Measurements from ENCODE around the gene ELMO1. TPM values are rescaled to one million over a fixed set of nuclear protein-coding genes. Genes with fewer than 3 reads are reported as not detected.

ELMO1 gene
- total RNA-seq, 1 donor from 2014 or later: 60.1 TPM

- intact Hi-C loops (cut with DNase I): no loop called here
- no peak for ATAC-seq
These were observed 441.0 kb downstream of the ELMO1 start for GRCh38 chr7:37007691-37008090.

DNA sequence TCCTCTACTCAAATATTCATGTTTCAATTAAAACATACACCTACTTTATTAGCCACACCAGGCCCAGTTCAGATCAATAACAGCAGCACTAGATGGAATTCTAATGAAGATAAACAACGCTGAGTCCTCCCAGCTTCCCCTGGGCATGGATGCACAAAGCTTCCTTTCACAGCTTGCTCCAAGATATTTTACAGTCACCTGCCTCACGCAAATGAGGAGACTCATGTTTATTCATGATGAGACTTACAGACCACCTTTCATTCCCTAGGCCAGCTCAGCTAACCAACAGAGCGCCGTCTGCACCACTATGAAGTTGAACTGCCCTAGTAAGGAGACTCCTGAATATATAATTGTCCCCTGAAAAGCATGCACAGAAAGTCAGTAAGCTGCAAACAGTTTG is 441.4 kb downstream of the ELMO1 start:
- ATAC-seq: no peak
- Histone ChIP-seq H3K27ac (no peak overlapping the region), H3K36me3 (peaks cover 7% of the 10 kb centered on the region), H3K4me3 (no peak overlapping the region), H3K27me3 (ENCODE audit: low read depth) (no peaks in the 10 kb centered on the region), H3K4me1 (peaks cover 5% of the 10 kb centered on the region), H3K9me3 (no peaks in the 10 kb centered on the region)
- intact Hi-C loops (cut with DNase I): no loop called here
- TF ChIP-seq, protein P1, sequence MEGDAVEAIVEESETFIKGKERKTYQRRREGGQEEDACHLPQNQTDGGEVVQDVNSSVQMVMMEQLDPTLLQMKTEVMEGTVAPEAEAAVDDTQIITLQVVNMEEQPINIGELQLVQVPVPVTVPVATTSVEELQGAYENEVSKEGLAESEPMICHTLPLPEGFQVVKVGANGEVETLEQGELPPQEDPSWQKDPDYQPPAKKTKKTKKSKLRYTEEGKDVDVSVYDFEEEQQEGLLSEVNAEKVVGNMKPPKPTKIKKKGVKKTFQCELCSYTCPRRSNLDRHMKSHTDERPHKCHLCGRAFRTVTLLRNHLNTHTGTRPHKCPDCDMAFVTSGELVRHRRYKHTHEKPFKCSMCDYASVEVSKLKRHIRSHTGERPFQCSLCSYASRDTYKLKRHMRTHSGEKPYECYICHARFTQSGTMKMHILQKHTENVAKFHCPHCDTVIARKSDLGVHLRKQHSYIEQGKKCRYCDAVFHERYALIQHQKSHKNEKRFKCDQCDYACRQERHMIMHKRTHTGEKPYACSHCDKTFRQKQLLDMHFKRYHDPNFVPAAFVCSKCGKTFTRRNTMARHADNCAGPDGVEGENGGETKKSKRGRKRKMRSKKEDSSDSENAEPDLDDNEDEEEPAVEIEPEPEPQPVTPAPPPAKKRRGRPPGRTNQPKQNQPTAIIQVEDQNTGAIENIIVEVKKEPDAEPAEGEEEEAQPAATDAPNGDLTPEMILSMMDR (IDR thresholded peaks at IDR 0.05): no peak
- DNase-seq: no peak

More at GRCh38 chr7:37007691-37008090, 441.0 kb downstream of the ELMO1 start:
- no peaks in the 10 kb centered on the region for H3K9me3 ChIP-seq
- peaks cover 5% of the 10 kb centered on the region for H3K4me1 ChIP-seq
- H3K4me3 ChIP-seq: no peak overlapping the region
- DNase-seq: no peak
- TF ChIP-seq, protein P1 (IDR thresholded peaks at IDR 0.05): no peak
- no peaks in the 10 kb centered on the region for H3K27me3 ChIP-seq (ENCODE audit: low read depth)
- H3K27ac ChIP-seq: no peak overlapping the region
- H3K36me3 ChIP-seq: peaks cover 12% of the 10 kb centered on the region

- intact Hi-C loops (cut with DNase I): no loop called here
- TF ChIP-seq, protein P1 (IDR thresholded peaks at IDR 0.05): no peak
These were observed 441.9 kb downstream of the ELMO1 start for GRCh38 chr7:37006764-37007163.

DNA sequence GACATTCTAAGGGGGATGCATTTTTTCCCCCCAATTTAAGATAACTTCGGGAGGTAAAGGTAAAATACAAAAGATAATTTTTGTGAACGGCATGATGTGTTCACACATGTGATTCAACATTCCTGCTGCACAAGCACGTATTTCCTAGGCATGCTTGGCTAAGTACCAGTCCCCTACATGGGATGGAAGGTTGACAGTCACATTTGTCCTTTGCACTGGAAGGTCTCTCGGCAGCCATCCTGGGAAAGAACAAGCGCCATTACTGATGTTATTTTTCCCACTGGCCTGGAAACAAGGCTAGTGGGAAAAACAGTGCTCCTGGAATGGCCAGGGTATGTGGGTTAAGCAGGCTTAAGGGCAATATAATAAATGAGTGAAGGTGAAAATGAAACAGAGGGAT is 448.2 kb downstream of the ELMO1 start:
- ATAC-seq (no peak), DNase-seq (no peak)
- TF ChIP-seq, protein P1 (IDR thresholded peaks at IDR 0.05): no peak
- no peak overlapping the region for H3K4me3 ChIP-seq
- no peaks in the 10 kb centered on the region for H3K4me1 ChIP-seq
- H3K36me3 ChIP-seq: no peaks in the 10 kb centered on the region
- H3K9me3 ChIP-seq: no peaks in the 10 kb centered on the region
- intact Hi-C loops (cut with DNase I): no loop called here
- H3K27me3 ChIP-seq (ENCODE audit: low read depth): no peaks in the 10 kb centered on the region
- no peak overlapping the region for H3K27ac ChIP-seq

More at GRCh38 chr7:37006764-37007163, 441.9 kb downstream of the ELMO1 start:
- Histone ChIP-seq H3K9me3 (no peaks in the 10 kb centered on the region), H3K4me1 (peaks cover 5% of the 10 kb centered on the region), H3K36me3 (peaks cover 2% of the 10 kb centered on the region), H3K4me3 (no peak overlapping the region), H3K27ac (no peak overlapping the region), H3K27me3 (ENCODE audit: low read depth) (no peaks in the 10 kb centered on the region)
- DNase-seq (no peak), ATAC-seq (no peak)

DNA sequence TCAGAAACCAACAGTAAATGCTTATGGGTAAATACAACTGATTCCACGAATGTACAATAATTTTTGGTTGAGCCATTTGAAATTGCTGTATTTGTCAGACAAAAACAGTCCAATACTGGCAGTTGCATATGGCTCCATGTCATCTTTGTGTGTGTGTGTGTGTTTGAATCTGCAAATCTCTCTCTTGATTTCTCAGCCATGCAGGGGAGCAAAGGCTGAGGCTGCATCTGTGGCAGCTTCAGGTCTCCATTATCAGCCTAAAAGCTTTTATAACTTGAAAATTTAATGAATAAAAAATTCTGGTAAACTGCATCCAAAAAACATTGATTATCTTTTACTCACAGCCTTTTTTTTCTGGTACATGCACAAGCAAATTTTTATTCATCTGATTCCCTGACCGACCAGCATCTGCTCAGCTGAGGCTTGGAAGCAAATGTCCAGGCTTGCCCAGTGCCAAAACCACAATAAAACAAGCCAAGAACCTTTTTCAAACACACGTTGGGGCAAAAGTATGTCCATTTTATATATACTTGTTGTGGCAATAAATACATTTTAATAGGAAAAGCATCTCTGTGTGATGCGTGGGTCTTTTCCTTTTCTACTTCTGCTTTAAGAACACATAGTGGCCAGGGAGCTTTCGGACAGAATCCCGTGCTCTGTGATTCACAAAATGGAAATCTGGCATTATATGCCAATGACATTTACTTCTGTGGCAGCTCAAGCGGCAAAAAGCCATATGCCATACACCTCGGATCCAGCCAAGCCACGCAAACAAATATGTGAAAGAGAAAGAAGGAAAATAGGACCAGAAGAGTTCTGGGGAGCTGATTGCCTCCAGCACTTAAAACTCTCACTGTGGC is 448.8 kb downstream of the ELMO1 start:
- no peak overlapping the region for H3K4me3 ChIP-seq
- intact Hi-C loops (cut with DNase I): no loop called here
- no peak for DNase-seq

More for the DNA sequence above, 448.8 kb downstream of the ELMO1 start:
- Histone ChIP-seq H3K9me3 (no peaks in the 10 kb centered on the region), H3K4me1 (no peaks in the 10 kb centered on the region), H3K36me3 (no peaks in the 10 kb centered on the region), H3K27ac (no peak overlapping the region), H3K27me3 (ENCODE audit: low read depth) (no peaks in the 10 kb centered on the region)
- TF ChIP-seq, protein P1 (IDR thresholded peaks at IDR 0.05): no peak
- no peak for ATAC-seq

All from lower lobe of right lung (tissue), 2 donors.